NCI-H1436 (cell line): Measurements from ENCODE around the gene WDCP.
"Not testable (repeated sequence)": the region's sequence is repeated elsewhere in the genome, so short reads cannot be mapped to it uniquely, and the experiment has no call there.

Source experiments
- DNase-seq: peaks from one replicate; lab custom pipeline; 2025; lab: John Stamatoyannopoulos, UW

Gene WDCP

GRCh38 chr2:24058564-24059271, 11.5 kb upstream of the WDCP start:
- no peak for DNase-seq

- DNase-seq = no peak
These were observed 8.6 kb upstream of the WDCP start for GRCh38 chr2:24055750-24056149.

GRCh38 chr2:24054366-24055010, 7.3 kb upstream of the WDCP start:
- no peak for DNase-seq

DNA sequence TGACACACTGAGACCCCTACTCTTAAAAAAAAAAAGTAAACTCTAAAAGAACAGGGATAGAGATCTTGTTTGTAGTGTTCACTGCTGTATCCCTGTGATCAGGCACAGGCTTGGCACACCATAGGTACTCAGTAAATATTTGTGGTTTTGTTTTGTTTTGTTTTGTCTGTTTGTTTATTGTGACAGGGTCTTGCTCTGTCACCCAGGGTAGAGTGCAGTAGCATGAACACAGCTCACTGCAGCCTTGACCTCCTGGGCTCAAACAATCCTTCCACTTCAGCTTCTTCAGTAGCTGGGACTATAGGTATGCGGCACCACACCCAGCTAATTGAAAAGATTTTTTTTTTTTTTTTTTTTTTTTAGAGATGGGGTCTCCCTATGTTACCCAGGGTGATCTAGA, 5.8 kb upstream of the WDCP start:
- DNase-seq = no peak

DNA sequence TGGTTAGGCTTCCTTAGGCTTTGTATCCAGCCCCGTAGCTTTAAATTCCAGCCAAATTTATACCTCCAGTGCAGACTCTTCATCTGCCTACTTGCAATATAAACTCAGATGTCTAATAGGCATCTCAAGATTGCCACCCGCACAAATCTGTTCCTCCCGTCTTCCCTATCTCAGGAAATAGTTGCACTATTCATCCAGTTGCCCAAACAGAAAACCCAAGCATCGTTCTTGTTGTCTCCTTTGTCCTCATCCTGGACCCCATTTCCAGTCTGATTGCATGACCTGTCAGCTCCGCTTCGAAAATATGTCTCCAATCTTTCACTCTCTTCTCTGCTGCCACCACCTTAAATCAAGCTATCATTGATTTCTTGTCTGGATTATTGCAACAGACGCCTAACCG, 4.6 kb upstream of the WDCP start:
- DNase-seq = no peak

- DNase-seq = no peak
These were observed 3.1 kb upstream of the WDCP start for GRCh38 chr2:24050041-24050979.

- peak; percentile 63 for DNase-seq
These were observed 2.4 kb upstream of the WDCP start, which contains the start of gene FKBP1B for GRCh38 chr2:24049485-24050021. FKBP1B (plus strand) TSS chr2:24049741; CDS start chr2:24049850, 109 bp downstream.

- DNase-seq = peak; percentile 22
These were observed 1.7 kb upstream of the WDCP start for GRCh38 chr2:24048769-24049484.

DNA sequence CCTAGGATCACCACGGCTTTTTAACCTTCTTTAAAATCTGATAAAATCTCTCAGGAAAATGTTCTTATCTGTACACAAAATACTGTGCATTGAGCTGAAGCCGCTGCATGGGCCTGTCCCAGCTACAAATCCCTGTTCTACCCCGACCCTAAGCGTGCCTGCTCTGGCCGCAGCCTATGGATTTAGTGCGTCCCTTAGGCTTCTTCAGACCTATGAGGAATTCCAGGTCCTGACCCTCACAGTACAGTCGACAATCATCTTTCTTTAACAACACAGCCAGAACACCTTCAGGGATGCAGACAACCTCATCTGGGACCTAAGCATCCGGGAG, 477 bp upstream of the WDCP start:
- no peak for DNase-seq

DNA sequence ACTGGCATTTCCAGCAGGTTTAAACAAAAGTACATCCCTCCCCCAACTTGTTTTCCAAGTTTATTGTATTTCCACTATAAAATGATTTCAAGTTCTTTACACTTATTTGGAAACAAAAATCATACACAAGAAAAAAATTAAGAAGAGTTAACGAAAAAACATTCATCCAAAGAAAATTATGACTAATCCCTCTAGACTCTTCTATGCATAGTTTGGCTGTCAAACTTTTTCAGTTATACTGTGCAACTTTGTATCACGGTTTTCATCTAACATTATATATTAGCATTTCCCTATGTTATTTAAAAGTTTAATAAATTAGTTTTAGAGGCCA, 627 bp downstream of the WDCP start:
- DNase-seq = no peak

GRCh38 chr2:24045511-24046508, 1.4 kb downstream of the WDCP start:
- no peak for DNase-seq

- DNase-seq = not testable (repeated sequence)
These were observed 4.1 kb downstream of the WDCP start for GRCh38 chr2:24043133-24043532.

GRCh38 chr2:24040511-24040910, 6.7 kb downstream of the WDCP start:
- DNase-seq = no peak

DNA sequence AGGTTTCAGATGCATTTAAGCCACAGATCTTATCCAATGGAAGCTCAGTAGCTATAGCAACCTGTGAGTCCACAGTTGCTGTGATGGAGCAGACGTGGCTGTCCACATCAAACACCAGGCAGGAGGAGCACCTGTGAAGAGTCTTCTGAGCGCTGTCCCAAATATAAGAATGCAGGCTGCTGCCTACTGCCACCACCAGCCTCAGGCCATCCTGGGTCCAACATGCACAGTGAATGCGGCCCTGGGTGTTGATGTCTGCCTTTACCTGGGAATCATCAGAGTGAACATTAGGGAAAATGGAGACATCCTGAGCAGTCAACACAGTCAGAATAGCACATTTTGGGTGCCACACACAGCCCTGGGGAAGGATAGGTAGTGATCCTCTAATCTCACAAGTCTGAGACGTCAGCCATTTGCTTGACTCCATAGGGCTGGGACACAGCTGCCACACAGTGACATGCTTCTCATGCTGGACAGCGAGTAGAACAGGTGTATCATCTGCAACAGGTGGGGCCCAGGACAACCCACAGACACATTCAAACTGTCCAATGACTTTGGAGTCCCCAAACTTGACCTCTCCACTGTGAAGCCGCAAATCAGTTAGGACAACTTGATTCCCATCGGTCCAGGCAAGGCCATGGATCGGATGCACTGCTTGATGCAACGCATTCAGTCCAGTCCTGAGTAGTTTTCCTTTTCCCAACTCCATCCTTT, 8.2 kb downstream of the WDCP start:
- no peak for DNase-seq

DNA sequence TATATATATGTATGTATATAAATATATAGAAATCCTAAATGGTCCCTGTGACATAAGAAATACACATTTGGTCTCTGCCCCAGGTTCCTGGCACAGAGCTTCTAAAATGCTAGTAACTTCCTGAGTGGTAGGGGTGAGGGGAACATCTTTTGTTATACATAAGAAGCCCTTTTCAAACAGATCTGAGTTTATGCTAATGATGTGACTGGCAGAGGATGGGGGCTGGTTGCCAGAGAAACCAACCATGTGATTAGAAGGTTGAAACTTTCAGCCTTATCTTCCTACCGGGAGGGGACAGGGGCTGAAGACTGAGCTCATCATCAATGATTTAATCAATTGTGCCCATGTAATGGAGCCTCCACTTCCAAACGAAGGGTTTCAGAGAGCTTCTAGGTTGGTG, 21.0 kb downstream of the WDCP start:
- DNase-seq = peak; percentile 20

DNA sequence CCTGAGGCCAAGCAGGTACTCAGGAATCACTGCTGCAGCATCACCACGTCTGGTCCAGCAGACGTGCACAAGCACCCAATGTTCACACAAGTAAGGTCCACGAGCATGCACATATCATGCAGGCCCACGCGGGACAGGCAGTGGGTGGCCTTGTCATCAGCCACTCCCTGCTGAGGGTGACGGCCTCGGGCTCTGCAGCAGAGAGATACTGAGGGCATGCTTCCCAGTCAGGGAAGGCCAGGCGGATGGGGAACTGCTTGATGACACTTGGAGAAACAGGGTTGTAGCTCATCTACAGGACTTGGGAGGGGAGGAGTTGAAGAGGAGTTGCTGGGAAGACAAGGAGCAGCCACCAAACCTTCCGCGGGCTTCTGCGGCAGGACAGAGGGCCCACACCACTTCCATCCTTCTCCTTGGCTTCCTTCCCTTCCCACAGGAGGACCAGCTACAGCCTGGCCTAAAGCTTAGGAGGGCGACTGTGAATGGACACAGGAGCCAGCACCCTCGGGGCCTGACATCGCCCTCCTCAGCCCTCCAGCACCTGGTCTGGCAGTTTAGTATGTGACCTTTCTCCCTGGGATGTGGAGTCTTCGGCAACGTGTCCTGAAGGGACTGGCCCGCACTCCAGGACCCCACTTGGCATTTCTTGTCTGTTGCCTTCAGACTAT, 22.1 kb downstream of the WDCP start:
- no peak for DNase-seq

GRCh38 chr2:24024018-24024417, 23.2 kb downstream of the WDCP start:
- no peak for DNase-seq

- DNase-seq = no peak
These were observed 24.1 kb downstream of the WDCP start for GRCh38 chr2:24022975-24023575.

DNA sequence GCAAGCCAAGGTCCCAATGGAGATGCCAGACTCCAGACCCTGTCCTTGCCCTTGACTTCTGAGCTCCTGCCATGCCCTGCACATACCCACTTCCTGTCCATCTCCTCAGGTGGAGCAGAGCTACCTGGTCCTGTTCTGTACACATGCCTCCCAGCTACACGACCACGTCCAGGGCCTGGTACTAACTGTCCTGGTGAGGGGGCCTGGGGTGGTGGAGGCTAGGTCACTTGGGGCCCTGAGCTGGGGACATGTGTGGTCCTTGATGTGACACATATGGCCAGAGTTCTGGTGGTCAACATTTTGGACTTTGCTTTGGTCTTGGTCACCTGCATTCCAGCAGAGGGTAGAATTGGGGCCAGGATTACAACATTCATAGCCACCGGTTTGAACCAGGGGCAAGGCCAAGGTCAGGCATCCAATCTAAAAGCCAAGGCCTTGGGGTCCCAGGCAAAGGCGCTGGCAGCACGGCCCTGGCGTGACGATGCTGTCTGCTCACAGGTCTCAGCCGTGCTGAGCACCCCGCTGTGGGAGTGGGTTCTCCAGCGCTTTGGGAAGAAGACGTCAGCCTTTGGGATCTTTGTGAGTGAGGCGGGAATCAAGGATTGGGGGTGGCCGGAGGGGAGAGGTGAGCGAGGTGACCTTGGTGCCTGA, 24.7 kb downstream of the WDCP start:
- no peak for DNase-seq
